ES-I3 (cell line): ENCODE results near the gene CACNA2D1.

Experiments
- H3K36me3 ChIP-seq: 2 replicates; pipeline ENCODE4 v1.6.1; 2013; ENCODE audit warnings: mild to moderate bottlenecking, low read length, control low read depth, moderate library complexity; ENCODE audit not compliant: insufficient read depth
- H3K4me1 ChIP-seq: 2 replicates; pipeline ENCODE4 v1.6.1; 2013; ENCODE audit warnings: mild to moderate bottlenecking, control low read depth, low read length; ENCODE audit not compliant: insufficient read depth
- H3K9ac ChIP-seq: 2 replicates; pipeline ENCODE4 v1.6.1; 2013; ENCODE audit warnings: low read depth, mild to moderate bottlenecking, low read length, moderate library complexity
- H3K9me3 ChIP-seq: 2 replicates; pipeline ENCODE4 v1.6.1; 2013; ENCODE audit warnings: mild to moderate bottlenecking, low read length, moderate library complexity; ENCODE audit not compliant: control insufficient read depth, insufficient read depth

The CACNA2D1 gene

DNA sequence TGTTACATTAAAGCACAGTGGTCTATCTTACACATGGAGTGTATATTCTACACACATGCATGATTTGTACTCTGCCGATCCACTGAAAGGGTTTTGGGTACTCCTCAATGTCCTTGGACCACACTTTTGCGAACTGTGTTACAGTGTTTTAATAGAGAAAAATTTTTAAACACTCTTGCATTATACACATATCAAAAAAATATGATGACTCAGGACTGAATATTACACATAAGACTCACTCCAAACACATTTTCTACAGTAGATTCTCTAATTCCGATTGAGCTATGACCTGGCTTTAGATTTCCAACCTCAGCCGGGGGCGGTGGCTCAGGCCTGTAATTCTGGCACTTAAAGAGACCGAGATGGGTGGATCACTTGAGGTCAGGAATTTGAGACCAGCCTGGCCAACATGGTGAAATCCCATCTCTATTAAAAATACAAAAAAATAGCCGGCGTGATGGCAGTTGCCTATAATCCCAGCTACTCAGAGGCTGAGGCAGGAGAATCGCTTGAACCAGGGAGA lies 222.4 kb downstream of the CACNA2D1 start:
- Histone ChIP-seq H3K9ac (no peak overlapping the region), H3K4me1 (no peaks in the 10 kb centered on the region), H3K36me3 (no peaks in the 10 kb centered on the region), H3K9me3 (no peaks in the 10 kb centered on the region)

DNA sequence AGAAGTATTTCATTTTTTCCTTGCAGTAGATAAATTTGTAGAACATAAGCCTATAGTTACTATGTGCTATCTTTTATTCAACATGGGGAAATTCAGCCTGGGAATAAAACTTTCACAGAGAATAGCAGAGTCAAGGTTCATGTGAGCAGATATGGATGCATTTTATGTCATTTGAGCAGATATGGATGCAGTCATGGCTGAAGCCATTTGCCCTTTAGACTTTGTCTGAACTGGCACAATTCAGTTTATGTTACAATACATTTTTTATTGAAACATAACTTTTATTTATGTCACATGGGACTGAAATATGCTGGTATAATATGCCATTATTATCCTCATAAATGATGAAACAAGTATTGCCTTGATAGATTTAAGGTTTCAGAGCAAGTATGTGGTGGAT lies 231.1 kb downstream of the CACNA2D1 start:
- no peaks in the 10 kb centered on the region for H3K4me1 ChIP-seq
- no peaks in the 10 kb centered on the region for H3K36me3 ChIP-seq
- peaks cover 4% of the 10 kb centered on the region; the same call in 1 of the 2 replicates for H3K9me3 ChIP-seq
- H3K9ac ChIP-seq: no peak overlapping the region

DNA sequence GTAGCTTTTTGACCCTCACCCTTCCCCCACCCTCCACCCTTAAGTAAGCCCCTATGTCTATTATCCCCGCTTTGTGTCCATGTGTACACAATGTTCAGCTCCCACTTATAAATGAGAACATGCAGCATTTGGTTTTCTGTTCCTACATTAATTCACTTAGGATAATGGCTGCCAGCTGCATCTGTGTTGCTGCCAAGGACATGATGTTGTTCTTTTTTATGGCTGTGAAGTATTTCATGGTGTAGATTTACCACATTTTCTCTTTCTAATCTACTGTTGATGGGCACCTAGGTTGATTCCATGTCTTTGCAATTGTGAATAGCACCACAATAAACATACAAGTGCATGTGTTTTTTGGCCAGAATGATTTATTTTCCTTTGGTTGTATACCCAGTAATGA lies 232.2 kb downstream of the CACNA2D1 start:
- no peaks in the 10 kb centered on the region for H3K4me1 ChIP-seq
- no peaks in the 10 kb centered on the region for H3K36me3 ChIP-seq
- peaks cover 4% of the 10 kb centered on the region; the same call in 1 of the 2 replicates for H3K9me3 ChIP-seq
- H3K9ac ChIP-seq: no peak overlapping the region

DNA sequence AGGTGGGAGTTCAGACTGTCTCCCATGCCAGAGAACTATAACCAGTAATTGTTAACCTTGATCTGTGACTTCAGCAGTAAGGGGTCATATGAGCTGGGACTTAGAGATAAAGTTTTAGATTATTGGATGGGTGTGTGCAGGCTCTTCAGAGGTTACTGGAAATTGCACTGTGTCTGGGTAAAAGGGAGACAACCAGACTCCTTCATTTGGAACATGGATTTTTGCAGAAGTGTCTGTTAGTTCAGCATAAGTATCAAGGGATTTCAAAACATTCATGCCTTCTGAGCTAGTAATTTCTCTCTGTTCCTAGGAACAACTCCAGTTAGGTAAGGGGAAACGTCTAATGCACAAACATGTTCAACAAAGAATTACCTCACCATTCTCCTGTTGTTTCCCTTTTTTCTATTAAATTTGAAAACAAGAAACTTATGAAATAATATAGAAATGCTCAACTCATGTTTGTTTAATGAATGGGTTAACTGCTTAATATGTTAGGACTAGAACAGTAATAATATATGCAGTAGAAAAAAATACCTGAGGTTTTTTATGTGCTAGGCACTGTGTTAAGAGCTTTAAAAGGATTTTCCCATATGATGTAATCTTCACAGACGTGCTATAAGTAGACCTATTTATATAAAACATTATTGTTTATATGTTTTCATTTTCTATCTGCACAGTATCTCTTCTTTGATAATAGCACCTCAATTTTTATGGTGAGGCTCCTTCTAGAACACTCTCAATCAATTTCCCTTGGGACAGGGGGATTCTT lies 233.0 kb downstream of the CACNA2D1 start:
- no peak overlapping the region for H3K9ac ChIP-seq
- H3K36me3 ChIP-seq: no peaks in the 10 kb centered on the region
- peaks cover 4% of the 10 kb centered on the region; the same call in 1 of the 2 replicates for H3K9me3 ChIP-seq
- no peaks in the 10 kb centered on the region for H3K4me1 ChIP-seq

DNA sequence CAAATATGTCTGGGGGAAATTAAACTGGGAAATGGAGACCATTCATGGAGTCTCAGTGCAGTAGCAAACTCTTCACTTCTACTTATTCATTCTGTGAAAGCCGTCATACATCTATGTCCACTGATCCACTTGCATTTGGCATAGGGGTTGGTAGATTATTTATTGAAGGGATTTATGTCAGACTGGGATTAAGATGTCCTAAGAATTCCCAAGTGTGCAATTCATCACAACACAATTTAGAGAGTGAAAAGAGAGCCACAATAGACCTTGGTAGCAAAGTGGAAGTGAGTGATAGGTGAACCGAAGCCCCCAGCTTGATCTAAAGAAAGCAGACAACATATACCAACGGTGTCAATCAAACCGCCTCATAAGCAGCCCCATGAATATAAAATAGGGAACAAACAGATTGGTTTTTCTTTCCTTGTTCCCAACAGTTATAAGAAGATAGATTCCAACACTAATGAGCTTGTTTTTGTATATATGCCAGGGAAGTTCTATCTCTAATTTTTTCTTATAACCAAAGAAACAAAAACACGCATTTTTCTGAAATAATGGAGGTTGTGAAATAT lies 234.3 kb downstream of the CACNA2D1 start:
- Histone ChIP-seq H3K4me1 (no peaks in the 10 kb centered on the region), H3K36me3 (no peaks in the 10 kb centered on the region), H3K9me3 (peaks cover 4% of the 10 kb centered on the region; the same call in 1 of the 2 replicates), H3K9ac (no peak overlapping the region)

DNA sequence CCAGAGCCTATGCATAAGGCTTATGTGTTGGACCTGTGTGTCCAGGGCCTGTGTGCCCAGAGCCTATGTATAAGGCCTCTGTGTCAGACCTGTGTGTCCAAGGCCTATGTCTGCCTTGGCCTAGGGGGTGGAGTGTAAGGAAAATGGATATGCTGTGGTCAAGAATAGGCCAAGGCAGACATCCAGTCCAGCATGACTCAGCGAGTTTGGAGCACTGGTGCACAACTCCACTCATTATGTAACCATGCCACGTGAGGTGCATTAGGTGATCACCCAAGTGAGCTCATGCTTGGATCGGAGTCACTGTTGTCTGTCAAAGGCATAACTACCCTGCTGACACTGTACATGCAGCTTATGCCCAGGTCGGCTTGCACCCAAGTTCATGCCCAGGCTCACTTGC lies 238.9 kb downstream of the CACNA2D1 start:
- Histone ChIP-seq H3K9ac (no peak overlapping the region), H3K4me1 (no peaks in the 10 kb centered on the region), H3K36me3 (no peaks in the 10 kb centered on the region), H3K9me3 (no peaks in the 10 kb centered on the region; the same call in 1 of the 2 replicates)

DNA sequence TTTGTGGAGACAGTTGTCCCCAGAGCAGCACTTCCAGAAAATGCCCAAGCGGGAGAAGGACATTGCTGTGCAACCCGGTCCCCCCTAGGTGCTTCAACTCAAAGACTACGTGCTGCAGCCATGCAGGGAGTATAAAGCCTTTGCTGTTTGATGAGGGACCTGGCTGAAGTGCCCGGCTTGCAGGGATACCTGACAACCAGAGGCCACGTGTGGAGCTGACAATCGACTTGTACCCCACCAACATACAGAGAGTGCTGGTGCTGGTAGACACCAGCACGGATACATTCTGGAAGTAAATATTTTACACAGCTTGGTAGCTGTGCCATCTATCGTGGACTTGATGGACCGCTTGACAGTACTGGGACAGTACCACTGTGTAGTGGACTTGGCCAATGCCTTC lies 240.6 kb downstream of the CACNA2D1 start:
- Histone ChIP-seq H3K9me3 (no peaks in the 10 kb centered on the region; the same call in 1 of the 2 replicates), H3K36me3 (no peaks in the 10 kb centered on the region), H3K4me1 (no peaks in the 10 kb centered on the region), H3K9ac (no peak overlapping the region)

DNA sequence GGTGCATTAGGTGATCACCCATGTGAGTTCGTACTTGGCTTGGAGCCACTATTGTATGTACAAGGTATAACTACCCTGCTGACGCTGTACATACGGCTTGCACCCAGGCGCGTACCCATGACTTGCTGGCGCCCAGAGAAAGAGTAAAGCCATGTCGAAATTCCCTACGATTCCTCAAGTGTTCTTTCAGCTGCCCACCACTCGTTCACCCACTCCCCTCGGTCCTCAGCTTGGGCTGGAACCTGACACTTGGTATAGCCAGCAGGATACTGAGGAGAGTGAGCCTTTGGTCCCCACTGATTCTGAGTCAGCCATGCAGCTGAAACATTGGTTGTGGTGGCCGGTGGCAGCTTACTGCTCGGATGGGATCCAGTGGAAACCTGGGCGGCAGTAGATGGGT lies 241.5 kb downstream of the CACNA2D1 start:
- H3K36me3 ChIP-seq: no peaks in the 10 kb centered on the region
- no peaks in the 10 kb centered on the region for H3K4me1 ChIP-seq
- H3K9ac ChIP-seq: no peak overlapping the region
- H3K9me3 ChIP-seq: no peaks in the 10 kb centered on the region; the same call in 1 of the 2 replicates

DNA sequence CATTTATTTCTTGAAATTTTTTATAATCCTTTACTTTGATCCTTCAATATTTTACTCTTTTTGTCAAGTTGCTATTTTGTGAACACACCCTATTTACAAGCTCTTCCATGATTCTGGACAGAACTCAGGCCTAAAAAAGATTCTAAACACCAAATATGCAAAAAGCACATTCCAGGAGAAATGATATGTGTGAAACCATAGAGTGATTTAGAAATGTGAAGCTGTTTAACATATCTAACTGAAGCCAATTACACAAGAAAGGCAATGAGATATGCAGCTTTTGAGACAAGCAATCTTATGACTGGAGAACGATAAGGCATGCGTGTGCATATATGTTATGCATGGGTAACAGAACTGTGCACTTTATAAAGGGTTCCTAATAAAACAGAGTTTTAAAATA lies 243.0 kb downstream of the CACNA2D1 start:
- H3K9me3 ChIP-seq: no peaks in the 10 kb centered on the region; the same call in 1 of the 2 replicates
- H3K36me3 ChIP-seq: no peaks in the 10 kb centered on the region
- no peaks in the 10 kb centered on the region for H3K4me1 ChIP-seq
- no peak overlapping the region for H3K9ac ChIP-seq

DNA sequence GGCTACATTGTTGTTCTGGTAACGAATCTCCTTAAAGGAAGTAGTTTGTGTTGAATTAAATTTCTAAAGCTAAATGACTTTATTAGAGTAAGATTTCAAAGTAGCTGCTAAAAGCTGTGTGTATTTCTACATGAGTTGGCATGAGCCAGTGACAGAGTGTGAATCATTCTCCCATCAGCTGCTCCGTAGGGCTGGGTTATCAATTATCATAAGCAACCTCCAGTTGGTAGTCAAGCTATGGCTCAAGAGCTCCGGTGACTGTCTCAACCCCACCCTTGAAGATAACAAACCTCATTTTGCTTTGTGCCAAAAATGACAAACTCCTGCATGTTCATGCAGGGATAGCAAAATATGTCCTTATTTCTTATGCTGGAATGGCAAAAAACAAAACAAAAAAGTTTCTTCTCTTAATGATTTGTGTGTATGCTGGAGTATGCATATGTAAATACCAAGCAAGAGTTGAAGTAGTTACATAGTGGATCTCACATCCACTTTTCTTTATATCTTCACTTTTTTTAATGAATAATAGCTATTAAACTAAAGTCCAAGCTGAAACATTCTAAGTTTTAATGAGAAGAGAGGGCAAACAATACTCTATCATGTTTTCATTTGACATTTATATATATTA lies 249.4 kb downstream of the CACNA2D1 start:
- H3K9ac ChIP-seq: no peak overlapping the region

DNA sequence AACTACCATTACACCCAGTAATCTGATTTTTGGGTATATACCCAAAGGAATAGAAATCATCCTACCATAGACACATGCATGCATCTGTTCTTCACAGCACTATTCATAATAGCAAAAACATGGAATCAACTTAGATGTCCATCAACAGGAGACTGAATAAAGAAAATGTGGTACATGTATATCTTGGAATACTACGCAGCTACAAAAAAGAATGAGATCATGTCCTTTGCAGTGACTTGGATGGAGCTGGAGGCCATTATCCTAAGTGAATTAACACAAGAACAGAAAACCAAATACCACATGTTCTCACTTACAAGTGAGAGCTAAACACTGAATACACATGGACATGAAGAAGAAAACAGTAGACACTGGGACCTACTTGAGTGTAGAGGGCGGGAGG lies 254.9 kb downstream of the CACNA2D1 start:
- no peaks in the 10 kb centered on the region for H3K4me1 ChIP-seq
- no peaks in the 10 kb centered on the region for H3K36me3 ChIP-seq
- H3K9me3 ChIP-seq: 0 out of 2 replicates have a peak, but pooled peaks cover 5% of the 10 kb centered on the region
- no peak overlapping the region for H3K9ac ChIP-seq

More for the DNA sequence above, 249.4 kb downstream of the CACNA2D1 start:
- no peaks in the 10 kb centered on the region for H3K4me1 ChIP-seq
- no peaks in the 10 kb centered on the region for H3K36me3 ChIP-seq
- no peaks in the 10 kb centered on the region for H3K9me3 ChIP-seq

DNA sequence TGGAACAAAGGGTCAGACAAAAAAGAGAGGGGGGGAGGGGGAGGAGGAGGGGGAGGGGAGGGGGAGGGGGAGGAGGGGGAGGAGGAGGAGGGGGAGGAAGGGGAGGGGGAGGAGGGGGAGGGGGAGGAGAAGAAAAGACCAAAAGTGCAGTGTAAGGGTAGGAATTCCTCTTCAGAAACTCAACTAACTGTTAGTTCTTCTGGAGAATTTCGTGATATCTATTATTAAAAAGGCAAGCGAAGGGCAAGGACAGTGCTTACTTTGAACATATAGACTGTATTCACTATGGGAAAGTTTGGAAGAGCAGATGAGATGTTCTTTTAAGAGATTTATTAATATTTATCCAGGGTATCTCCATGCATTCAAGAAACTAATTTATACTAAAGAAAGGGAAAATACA lies 258.1 kb downstream of the CACNA2D1 start:
- Histone ChIP-seq H3K4me1 (no peaks in the 10 kb centered on the region), H3K36me3 (no peaks in the 10 kb centered on the region), H3K9ac (no peak overlapping the region), H3K9me3 (0 out of 2 replicates have a peak, but pooled peaks cover 5% of the 10 kb centered on the region)

DNA sequence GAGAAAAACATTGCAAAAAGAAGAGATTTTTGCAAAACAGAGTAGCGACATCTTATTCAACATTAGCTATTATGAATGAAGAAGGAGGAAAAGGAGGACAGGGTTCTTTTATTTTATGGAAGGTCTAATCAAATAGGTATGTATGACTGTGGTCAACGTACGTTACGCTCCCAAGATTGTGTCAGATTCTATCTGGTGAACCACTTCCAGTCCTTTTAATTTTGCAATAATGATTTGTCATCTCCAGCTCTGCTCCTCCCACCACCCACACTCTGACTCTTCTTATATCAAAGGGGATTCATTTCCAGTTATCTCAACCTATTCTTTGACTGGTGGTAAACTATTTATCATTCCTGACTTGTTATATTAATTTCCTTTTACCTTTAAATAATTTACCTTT lies 259.9 kb downstream of the CACNA2D1 start:
- peaks cover 15% of the 10 kb centered on the region for H3K4me1 ChIP-seq

DNA sequence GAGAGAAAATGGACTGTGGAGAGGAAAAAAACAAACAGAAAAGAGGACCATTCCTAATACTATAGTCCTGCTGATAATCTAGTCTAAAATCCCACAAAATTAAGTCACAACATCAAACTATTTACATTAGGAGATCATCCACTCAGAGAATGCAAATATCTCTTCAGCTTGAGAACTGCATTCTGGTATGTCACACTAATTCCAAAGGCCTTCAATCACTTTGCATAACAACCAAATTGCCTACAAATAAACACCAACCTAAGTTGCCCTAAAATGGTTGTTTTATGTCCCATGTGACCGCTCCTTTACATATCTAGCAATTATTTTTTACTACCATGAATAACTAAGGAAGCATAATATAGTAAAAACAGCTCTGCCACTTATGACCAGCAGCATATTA lies 264.3 kb downstream of the CACNA2D1 start:
- Histone ChIP-seq H3K9ac (no peak overlapping the region), H3K36me3 (no peaks in the 10 kb centered on the region), H3K9me3 (no peaks in the 10 kb centered on the region), H3K4me1 (peaks cover 46% of the 10 kb centered on the region)

More for the DNA sequence above, 259.9 kb downstream of the CACNA2D1 start:
- H3K36me3 ChIP-seq: no peaks in the 10 kb centered on the region
- H3K9me3 ChIP-seq: 0 out of 2 replicates have a peak, but pooled peaks cover 5% of the 10 kb centered on the region
- H3K9ac ChIP-seq: no peak overlapping the region
